OCI-LY1 (cell line): ENCODE measurements around the gene AK5.

Experiments used
- H2AFZ ChIP-seq: fragments of 200-600 bp; sonication (generic), shearing (Covaris generic); 2 replicates; pipeline ENCODE4 v1.6.0; 2014; ENCODE audit warnings: antibody characterized with exemption, mild to moderate bottlenecking, low read length
- H3F3A ChIP-seq: fragments of 200-600 bp; sonication (generic), shearing (Covaris generic); 2 replicates; pipeline ENCODE4 v1.6.0; 2014; ENCODE audit warnings: mild to moderate bottlenecking, antibody characterized with exemption, low read length, moderate library complexity; ENCODE audit not compliant: insufficient read depth
- H3K27ac ChIP-seq: fragments of 200-600 bp; sonication (generic); 2 replicates; pipeline ENCODE4 v1.5.1; 2014; ENCODE audit warnings: low read length, mixed run types, mild to moderate bottlenecking, low read depth; ENCODE audit not compliant: poor library complexity, severe bottlenecking
- H3K27me3 ChIP-seq: fragments of 200-600 bp; sonication (generic); 2 replicates; pipeline ENCODE4 v1.6.0; 2014; ENCODE audit warnings: antibody characterized with exemption, mild to moderate bottlenecking, low read length, moderate library complexity; ENCODE audit not compliant: insufficient read depth
- H3K36me3 ChIP-seq: fragments of 200-600 bp; sonication (generic); 2 replicates; pipeline ENCODE4 v1.6.1; 2014; ENCODE audit warnings: mild to moderate bottlenecking, antibody characterized with exemption, low read length, moderate library complexity, mixed read lengths; ENCODE audit not compliant: insufficient read depth
- H3K4me1 ChIP-seq: fragments of 200-600 bp; sonication (generic); 2 replicates; pipeline ENCODE4 v1.5.1; 2014; ENCODE audit warnings: mild to moderate bottlenecking, low read length, moderate library complexity; ENCODE audit not compliant: insufficient read depth, severe bottlenecking
- H3K4me2 ChIP-seq: fragments of 200-600 bp; sonication (generic), shearing (Covaris generic); 2 replicates; pipeline ENCODE4 v1.6.1; 2014; ENCODE audit warnings: low read length
- H3K4me3 ChIP-seq: fragments of 200-600 bp; sonication (generic); 2 replicates; pipeline ENCODE4 v1.5.1; 2014; ENCODE audit warnings: low read length, low read depth, mild to moderate bottlenecking, mixed read lengths; ENCODE audit not compliant: poor library complexity, severe bottlenecking
- H3K79me2 ChIP-seq: fragments of 200-600 bp; shearing (Covaris generic); 2 replicates; pipeline ENCODE4 v1.6.1; 2016; ENCODE audit warnings: mixed run types, low read length, mixed read lengths; ENCODE audit not compliant: insufficient read depth
- H3K9ac ChIP-seq: fragments of 200-600 bp; sonication (generic), shearing (Covaris generic); 2 replicates; pipeline ENCODE4 v1.6.1; 2014; ENCODE audit warnings: mild to moderate bottlenecking, low read length, mixed read lengths
- H3K9me2 ChIP-seq: fragments of 200-600 bp; sonication (generic), shearing (Covaris generic); 2 replicates; pipeline ENCODE4 v1.6.1; 2014; ENCODE audit warnings: low read depth, mild to moderate bottlenecking, low read length, mixed read lengths
- H3K9me3 ChIP-seq: fragments of 200-600 bp; shearing (Covaris generic); 2 replicates; pipeline ENCODE4 v1.6.1; 2014; ENCODE audit warnings: low read length, mixed read lengths
- H4K20me1 ChIP-seq: fragments of 200-600 bp; sonication (generic), shearing (Covaris generic); 2 replicates; pipeline ENCODE4 v1.6.0; 2016; ENCODE audit warnings: mild to moderate bottlenecking, low read length; ENCODE audit not compliant: insufficient read depth
- CTCF ChIP-seq: fragments of 200-600 bp; sonication (generic), shearing (Covaris generic); IDR thresholded peaks from 2 replicates; pipeline ENCODE4 v1.5.1; 2017; ENCODE audit warnings: mild to moderate bottlenecking, antibody characterized with exemption, low read length, moderate library complexity, mixed read lengths
- EZH2 ChIP-seq: fragments of 200-600 bp; sonication (generic), shearing (Covaris generic); IDR thresholded peaks from 2 replicates; pipeline ENCODE4 v1.8.0; 2017; ENCODE audit warnings: borderline replicate concordance, mixed run types, mild to moderate bottlenecking, antibody characterized with exemption, low read length, moderate library complexity, mixed read lengths

Gene AK5

GRCh38 chr1:77282187-77282865 lies 507 bp downstream of the AK5 start:
- no peaks in the 10 kb centered on the region for H3K9me3 ChIP-seq
- no peaks in the 10 kb centered on the region for H3K9me2 ChIP-seq
- H3K9ac ChIP-seq = peak overlapping the region; percentile 35; the same call in 1 of the 2 replicates
- H3F3A ChIP-seq = no peaks in the 10 kb centered on the region
- H3K4me2 ChIP-seq = peak overlapping the region; percentile 65
- H2AFZ ChIP-seq = no peak overlapping the region
- H3K36me3 ChIP-seq = no peaks in the 10 kb centered on the region
- H3K27ac ChIP-seq = no peak overlapping the region
- no peaks in the 10 kb centered on the region for H3K27me3 ChIP-seq
- H3K79me2 ChIP-seq = no peaks in the 10 kb centered on the region
- H3K4me1 ChIP-seq = peaks cover 25% of the 10 kb centered on the region
- H3K4me3 ChIP-seq = peak overlapping the region; percentile 55
- H4K20me1 ChIP-seq = no peaks in the 10 kb centered on the region
- no peak for TF ChIP-seq CTCF
- no peak for TF ChIP-seq EZH2

GRCh38 chr1:77282866-77283539 lies 1.2 kb downstream of the AK5 start:
- Histone ChIP-seq H3K9ac (no peak overlapping the region; the same call in 1 of the 2 replicates), H3K4me1 (peaks cover 32% of the 10 kb centered on the region), H3K4me2 (peak overlapping the region; percentile 65), H3K36me3 (no peaks in the 10 kb centered on the region), H2AFZ (no peak overlapping the region), H4K20me1 (no peaks in the 10 kb centered on the region), H3K9me3 (no peaks in the 10 kb centered on the region), H3K9me2 (no peaks in the 10 kb centered on the region), H3K79me2 (no peaks in the 10 kb centered on the region), H3K4me3 (peak overlapping the region; percentile 55), H3K27me3 (no peaks in the 10 kb centered on the region), H3F3A (no peaks in the 10 kb centered on the region), H3K27ac (no peak overlapping the region)
- TF ChIP-seq CTCF (no peak), EZH2 (no peak)

- Histone ChIP-seq H3K4me2 (no peak overlapping the region; the same call in 1 of the 2 replicates), H3K27ac (no peak overlapping the region)
- TF ChIP-seq EZH2 = no peak
- TF ChIP-seq CTCF = no peak
These were observed 2.0 kb downstream of the AK5 start for GRCh38 chr1:77283701-77284425.

More at GRCh38 chr1:77283701-77284425, 2.0 kb downstream of the AK5 start:
- Histone ChIP-seq H2AFZ (no peak overlapping the region), H3K4me1 (peaks cover 41% of the 10 kb centered on the region), H3K9me3 (no peaks in the 10 kb centered on the region), H3K9ac (no peak overlapping the region), H3F3A (no peaks in the 10 kb centered on the region), H4K20me1 (no peaks in the 10 kb centered on the region), H3K79me2 (no peaks in the 10 kb centered on the region), H3K9me2 (no peaks in the 10 kb centered on the region), H3K4me3 (peak overlapping the region; percentile 55), H3K36me3 (no peaks in the 10 kb centered on the region), H3K27me3 (no peaks in the 10 kb centered on the region)
